ENCODE results near the gene PLP1. TPM values are rescaled to one million over a fixed set of nuclear protein-coding genes. Genes with fewer than 3 reads are reported as not detected.

The PLP1 gene
- total and polyA plus RNA-seq, 2 experiments from 2014 or later: 36.9 to 66.9 TPM

- Mint-ChIP-seq H3K4me3 (peak within 1 kb of the TSS; percentile 87), H3K27ac (no peak within 1 kb of the TSS), H3K27me3 (ENCODE audit: insufficient read depth, low read depth, poor library complexity) (peaks cover 13% of the 10 kb centered on the region), H3K4me1 (peaks cover 3% of the 10 kb centered on the region), H3K9me3 (no peaks in the 10 kb centered on the region), H3K36me3 (ENCODE audit: low read depth) (peaks cover 3% of the 10 kb centered on the region; the same call in 1 of the 3 replicates)
- TF ChIP-seq ETS1 (IDR thresholded peaks at IDR 0.05): no peak
- no peak for TF ChIP-seq ZNF462 (CRISPR knock-in tag; IDR thresholded peaks at IDR 0.05)
- TF ChIP-seq JUNB (IDR thresholded peaks at IDR 0.05; ENCODE audit: unreplicated experiment): no peak
- no peak for TF ChIP-seq CREB1 (CRISPR knock-in tag; IDR thresholded peaks at IDR 0.05; ENCODE audit: low read depth)
- no peak for TF ChIP-seq STAT1 (IDR thresholded peaks at IDR 0.05; ENCODE audit: unreplicated experiment)
- no peak for TF ChIP-seq ZNF114 (CRISPR knock-in tag; IDR thresholded peaks at IDR 0.05)
- TF ChIP-seq REST (IDR thresholded peaks at IDR 0.05; ENCODE audit: unreplicated experiment): no peak
- TF ChIP-seq CTCF (conservative IDR thresholded peaks at IDR 0.05; ENCODE audit: low read depth in 2 of 2): no peak
- TF ChIP-seq NANOG (IDR thresholded peaks at IDR 0.05; ENCODE audit: borderline replicate concordance): no peak
- no peak for TF ChIP-seq POLR2AphosphoS5 (IDR thresholded peaks at IDR 0.05; ENCODE audit: low read depth)
- Histone ChIP-seq H3K79me2 (replicated peaks; ENCODE audit: insufficient read depth) (no peaks in the 10 kb centered on the region), H3K27me3 (ENCODE audit: insufficient read depth) (peaks cover 18% of the 10 kb centered on the region; the same call in 1 of the 2 replicates), H4K20me1 (replicated peaks; ENCODE audit: insufficient read depth) (no peaks in the 10 kb centered on the region), H3K4me1 (ENCODE audit: insufficient read depth) (no peaks in the 10 kb centered on the region), H3K4me2 (peak within 1 kb of the TSS; percentile 86), H3K27ac (ENCODE audit: low read depth) (no peak within 1 kb of the TSS), H3K4me3 (peak within 1 kb of the TSS; percentile 72), H3F3A (replicated peaks; ENCODE audit: low read depth) (no peaks in the 10 kb centered on the region), H3K36me3 (ENCODE audit: insufficient read depth) (no peaks in the 10 kb centered on the region), H3K9me2 (ENCODE audit: insufficient read depth) (no peaks in the 10 kb centered on the region), H2AFZ (peak within 1 kb of the TSS; percentile 95)
- peak; percentile 75 for ATAC-seq
- DNase-seq (ENCODE audit: low spot score): peak; percentile 36
Observed at GRCh38 chrX:103831803-103832544, 55.3 kb downstream of the PLP1 start, which contains the start of gene RAB9B. TSS of gene RAB9B (minus strand) at chrX:103832257. CDS start at chrX:103825784, 6,473 bp downstream.
